Tibial nerve (tissue), 4 donors: ENCODE data around the gene CNR2.

Experiments used
- EP300 ChIP-seq, 2 donors: sonication (generic); formaldehyde crosslinking; IDR thresholded peaks; one replicate each; pipeline ENCODE4 v1.6.1; 2017; ENCODE audit warnings: antibody characterized with exemption in 2 of 2, mild to moderate bottlenecking in 1 of 2
- POLR2A ChIP-seq, 2 donors: fragments of 450-650 bp; IDR thresholded peaks; one replicate each; pipeline ENCODE4 v1.6.1; 2017; ENCODE audit warnings: antibody characterized with exemption in 2 of 2, mild to moderate bottlenecking in 2 of 2, moderate library complexity in 2 of 2
- TF ChIP-seq, protein P1 (sequence below), 5 experiments: fragments of 200-600 bp in 3 of 5; fragments of 450-650 bp in 2 of 5; sonication (generic) in 3 of 5; IDR thresholded peaks; one replicate each; pipeline ENCODE4 v1.5.1; 2016 to 2019; ENCODE audit warnings: antibody characterized with exemption in 5 of 5, mild to moderate bottlenecking in 3 of 5, moderate library complexity in 2 of 5

DNA sequence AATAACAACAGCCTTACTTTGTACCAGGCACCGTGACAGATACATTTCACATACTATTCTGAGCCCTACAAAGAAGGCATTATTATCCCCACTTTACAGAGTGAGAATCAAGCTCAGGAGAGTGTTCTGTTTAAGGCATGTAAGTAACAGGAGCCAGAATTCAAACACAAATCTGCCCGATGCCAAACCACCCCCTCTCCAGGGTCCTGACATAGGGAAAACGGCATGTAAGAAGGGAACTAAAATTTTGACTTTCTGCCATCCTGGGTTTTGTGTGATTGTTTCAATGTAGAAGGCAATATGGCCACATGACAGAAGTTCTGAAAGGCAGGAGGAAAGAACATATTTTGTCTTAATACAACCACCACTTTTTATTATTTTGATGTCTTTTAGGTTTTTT, 50.5 kb downstream of the CNR2 start:
- TF ChIP-seq EP300 (IDR thresholded peaks at IDR 0.05) (no peak), POLR2A (IDR thresholded peaks at IDR 0.05) (no peak)
- TF ChIP-seq, protein P1, sequence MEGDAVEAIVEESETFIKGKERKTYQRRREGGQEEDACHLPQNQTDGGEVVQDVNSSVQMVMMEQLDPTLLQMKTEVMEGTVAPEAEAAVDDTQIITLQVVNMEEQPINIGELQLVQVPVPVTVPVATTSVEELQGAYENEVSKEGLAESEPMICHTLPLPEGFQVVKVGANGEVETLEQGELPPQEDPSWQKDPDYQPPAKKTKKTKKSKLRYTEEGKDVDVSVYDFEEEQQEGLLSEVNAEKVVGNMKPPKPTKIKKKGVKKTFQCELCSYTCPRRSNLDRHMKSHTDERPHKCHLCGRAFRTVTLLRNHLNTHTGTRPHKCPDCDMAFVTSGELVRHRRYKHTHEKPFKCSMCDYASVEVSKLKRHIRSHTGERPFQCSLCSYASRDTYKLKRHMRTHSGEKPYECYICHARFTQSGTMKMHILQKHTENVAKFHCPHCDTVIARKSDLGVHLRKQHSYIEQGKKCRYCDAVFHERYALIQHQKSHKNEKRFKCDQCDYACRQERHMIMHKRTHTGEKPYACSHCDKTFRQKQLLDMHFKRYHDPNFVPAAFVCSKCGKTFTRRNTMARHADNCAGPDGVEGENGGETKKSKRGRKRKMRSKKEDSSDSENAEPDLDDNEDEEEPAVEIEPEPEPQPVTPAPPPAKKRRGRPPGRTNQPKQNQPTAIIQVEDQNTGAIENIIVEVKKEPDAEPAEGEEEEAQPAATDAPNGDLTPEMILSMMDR (IDR thresholded peaks at IDR 0.05), result no peak
